Left cardiac atrium (tissue), 4 donors: ENCODE results near the gene CHST8. TPM values are rescaled to one million over a fixed set of nuclear protein-coding genes. Genes with fewer than 3 reads are reported as not detected.
"Not testable (repeated sequence)": the region's sequence is repeated elsewhere in the genome, so short reads cannot be mapped to it uniquely, and the experiment has no call there.

ENCODE experiments used
- ATAC-seq, 2 donors: fragments of 200-7000 bp; cut with Tn5 transposase; one replicate each; pipeline ENCODE4 v1.9.1; 2020; ENCODE audit warnings: mild to moderate bottlenecking in 2 of 2, moderate library complexity in 2 of 2
- DNase-seq: peaks from one replicate; pipeline ENCODE4 v3.0.0-alpha.2; 2020
- intact Hi-C, 2 donors: fragments of 100-400 bp; cut with DNase I; formaldehyde crosslinking; loops; one replicate each; pipeline versions ENCODE4 v1.14.1 to v1.15.1; 2022 to 2023
- long read RNA-seq: library from polyadenylated mRNA; unstranded; transcript quantifications from one replicate; pipeline ENCODE4 v2.0.0, GENCODE V29; 2021
- total RNA-seq, 2 donors: library from RNA; stranded (reverse); fragmentation: NEBNext Ultra II Directional; extraction: Animal tissue kit (Norgen Biotek cat#: 25700); gene quantifications; one replicate each; pipeline ENCODE4 v1.2.1, GENCODE V29; 2021
- donor health status: DM: no; HTN: yes; CAD: no.
- donor health status: DM: no; HTN: yes; CAD: no; lungs with severe emphysema.
- donor health status: DM: yes; HTN: yes; CAD: no.
- donor health status: Dilated cardiomyopathy.

CHST8 gene, protein sequence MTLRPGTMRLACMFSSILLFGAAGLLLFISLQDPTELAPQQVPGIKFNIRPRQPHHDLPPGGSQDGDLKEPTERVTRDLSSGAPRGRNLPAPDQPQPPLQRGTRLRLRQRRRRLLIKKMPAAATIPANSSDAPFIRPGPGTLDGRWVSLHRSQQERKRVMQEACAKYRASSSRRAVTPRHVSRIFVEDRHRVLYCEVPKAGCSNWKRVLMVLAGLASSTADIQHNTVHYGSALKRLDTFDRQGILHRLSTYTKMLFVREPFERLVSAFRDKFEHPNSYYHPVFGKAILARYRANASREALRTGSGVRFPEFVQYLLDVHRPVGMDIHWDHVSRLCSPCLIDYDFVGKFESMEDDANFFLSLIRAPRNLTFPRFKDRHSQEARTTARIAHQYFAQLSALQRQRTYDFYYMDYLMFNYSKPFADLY
- total RNA-seq: under 1 TPM; 0.29 to 0.42 TPM
- long read RNA-seq: 0 reads

DNA sequence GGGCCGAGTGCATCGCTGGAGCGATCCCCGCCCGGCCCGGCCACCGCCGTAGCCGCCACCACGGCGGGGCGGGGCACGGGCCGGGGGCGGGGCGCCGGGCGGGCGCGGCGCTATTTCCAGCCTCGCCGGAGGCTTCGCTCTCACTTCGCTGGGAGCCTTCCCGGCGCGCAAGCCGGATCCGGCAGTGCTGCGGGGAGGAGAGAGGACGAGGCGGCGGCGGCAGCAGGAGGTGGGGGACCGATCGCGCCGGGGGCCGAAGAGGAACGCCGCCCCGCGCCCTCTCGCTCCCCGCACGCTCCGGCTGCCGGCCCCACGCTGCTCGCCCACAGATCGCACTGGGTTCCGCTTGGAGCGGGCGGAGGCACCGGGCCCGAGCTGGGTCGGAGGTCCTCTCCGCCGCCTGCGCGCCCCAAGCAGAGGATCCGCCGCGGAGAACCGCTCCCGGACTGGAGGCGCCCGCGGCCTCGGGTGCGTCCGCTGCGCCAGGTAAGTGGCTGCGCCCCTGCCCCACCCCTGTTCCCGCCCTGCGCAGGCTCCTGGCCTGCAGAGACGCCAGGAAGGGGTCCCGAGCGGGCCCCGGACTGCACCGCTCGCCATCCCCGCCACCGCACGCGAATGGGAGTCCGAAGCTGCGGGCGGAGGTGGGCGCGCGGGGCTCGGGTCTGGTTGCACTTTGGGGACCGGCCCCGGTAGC lies at the start of gene CHST8:
CHST8 (plus strand) TSS at position 143 of the 694 bp plus-strand sequence. CDS start 67,309 bp downstream, outside the sequence.
- peak; percentile 47 for DNase-seq
- intact Hi-C loops: no loop called here
- ATAC-seq: peak; percentile 82 to 87

GRCh38 chr19:33572929-33573328 lies 48.8 kb upstream of the CHST8 start:
- intact Hi-C loops: no loop called here
- ATAC-seq: no peak

GRCh38 chr19:33574824-33575223 lies 46.9 kb upstream of the CHST8 start:
- intact Hi-C loops: no loop called here
- DNase-seq (no peak), ATAC-seq (no peak)

More at GRCh38 chr19:33572929-33573328, 48.8 kb upstream of the CHST8 start:
- DNase-seq: no peak

- DNase-seq: no peak
- ATAC-seq: no peak
- intact Hi-C loops: no loop called here
These were observed 43.1 kb upstream of the CHST8 start for GRCh38 chr19:33578697-33579096.

GRCh38 chr19:33580026-33580644 lies 41.6 kb upstream of the CHST8 start:
- ATAC-seq (no peak), DNase-seq (no peak)
- intact Hi-C loops: no loop called here

GRCh38 chr19:33580645-33581037 lies 41.1 kb upstream of the CHST8 start:
- intact Hi-C loops: no loop called here
- no peak for ATAC-seq

DNA sequence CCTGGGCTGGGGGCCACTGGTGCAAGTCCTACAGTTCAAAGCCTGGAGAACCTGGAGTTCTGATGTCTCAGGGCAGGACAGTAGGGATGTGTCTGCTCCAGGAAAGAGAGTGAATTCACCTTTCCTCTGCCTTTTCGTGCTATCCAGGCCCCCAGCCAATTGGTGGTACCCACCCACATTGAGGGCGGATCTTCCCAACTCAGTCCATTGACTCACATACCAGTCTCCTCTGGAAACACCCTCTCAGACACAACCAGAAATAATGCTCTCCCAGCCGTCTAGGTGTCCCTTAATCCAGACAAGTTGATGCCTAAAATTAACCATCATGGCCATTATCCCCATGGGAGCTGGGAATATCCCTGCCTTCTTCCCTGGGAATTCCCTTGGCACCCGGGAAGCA lies 38.8 kb upstream of the CHST8 start:
- DNase-seq (no peak), ATAC-seq (no peak)
- intact Hi-C loops: no loop called here

More at GRCh38 chr19:33580645-33581037, 41.1 kb upstream of the CHST8 start:
- DNase-seq: no peak

GRCh38 chr19:33587150-33587549 lies 34.6 kb upstream of the CHST8 start:
- ATAC-seq: no peak
- intact Hi-C loops: no loop called here
- no peak for DNase-seq

DNA sequence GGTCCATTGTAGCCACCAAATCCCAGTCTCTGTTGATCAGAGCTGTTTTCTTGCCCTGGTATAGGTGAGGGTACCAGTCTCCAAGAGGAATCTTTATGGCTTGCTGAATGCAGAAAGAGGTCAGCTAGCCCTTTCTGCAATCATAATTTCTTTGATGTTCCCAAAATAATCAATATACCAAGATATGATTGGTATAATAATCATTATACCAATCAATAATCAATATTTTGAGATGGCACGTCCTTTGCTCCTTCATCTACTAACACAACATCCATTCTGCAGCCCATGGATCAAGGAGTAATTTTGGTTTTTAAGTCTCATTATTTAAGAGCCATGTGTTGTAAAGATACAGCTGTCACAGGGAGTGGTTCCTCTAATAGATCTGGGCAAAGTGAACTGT lies 31.5 kb upstream of the CHST8 start:
- DNase-seq: no peak
- intact Hi-C loops: no loop called here
- no peak for ATAC-seq

- DNase-seq (no peak), ATAC-seq (no peak)
- intact Hi-C loops: no loop called here
These were observed 26.0 kb upstream of the CHST8 start for GRCh38 chr19:33595783-33596182.

- ATAC-seq (no peak), DNase-seq (no peak)
- intact Hi-C loops: no loop called here
These were observed 20.2 kb upstream of the CHST8 start for GRCh38 chr19:33601583-33601982.

DNA sequence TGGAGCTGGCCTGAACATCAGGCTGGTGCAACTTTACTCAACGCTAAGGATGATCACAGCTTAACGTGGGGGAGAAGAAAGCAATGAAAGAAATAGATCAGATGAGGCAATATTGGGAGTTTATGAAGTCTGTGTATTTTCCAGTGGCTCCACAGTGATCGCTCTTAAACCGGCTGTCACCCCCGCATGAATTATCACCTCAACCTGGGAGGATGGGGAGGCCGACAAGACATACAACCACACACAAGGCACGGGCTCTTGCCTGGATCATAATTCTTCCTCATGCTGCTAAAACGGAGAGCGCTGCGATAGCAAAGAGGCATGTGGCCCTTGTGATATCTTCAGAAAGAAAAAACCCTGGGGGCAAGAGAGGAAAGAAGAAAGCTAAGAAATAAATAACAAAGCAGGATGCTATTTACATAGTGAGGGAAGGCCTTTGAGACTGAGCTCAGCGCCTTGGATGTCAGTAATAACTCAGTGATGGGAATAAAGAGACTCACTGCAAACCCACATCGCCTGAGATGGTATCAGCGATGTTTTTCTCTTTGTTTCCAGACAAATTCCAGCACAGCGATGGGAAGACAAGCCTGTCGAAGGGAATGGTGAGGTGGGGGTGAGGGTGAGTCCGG lies 19.1 kb upstream of the CHST8 start:
- DNase-seq (no peak), ATAC-seq (no peak)
- intact Hi-C loops: no loop called here

DNA sequence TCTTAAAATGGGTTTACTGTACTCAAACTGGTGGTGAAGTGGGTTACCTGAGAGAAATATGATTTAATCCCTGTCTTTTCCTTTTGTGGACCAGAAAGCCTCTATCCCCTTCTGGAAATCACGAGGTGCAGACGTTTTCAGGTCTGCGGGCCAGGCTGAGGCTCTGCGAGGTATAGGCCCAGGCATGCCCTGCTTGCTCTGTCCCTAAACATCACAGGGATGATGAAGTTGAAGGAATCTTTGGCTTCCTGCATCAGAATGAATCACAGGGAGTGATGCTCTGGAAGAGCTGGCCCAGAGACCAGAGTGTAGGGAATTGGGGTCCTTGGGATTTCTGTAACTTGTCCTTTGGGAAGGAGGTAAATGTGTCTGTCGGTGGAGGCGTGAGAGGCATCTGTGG lies 18.4 kb upstream of the CHST8 start:
- ATAC-seq (no peak), DNase-seq (no peak)
- intact Hi-C loops: no loop called here

GRCh38 chr19:33604651-33605050 lies 17.1 kb upstream of the CHST8 start:
- intact Hi-C loops: no loop called here
- DNase-seq: no peak
- ATAC-seq: no peak

GRCh38 chr19:33605803-33606295 lies 15.9 kb upstream of the CHST8 start:
- DNase-seq, intact Hi-C loops, ATAC-seq: not testable (repeated sequence)

GRCh38 chr19:33606556-33606955 lies 15.2 kb upstream of the CHST8 start:
- intact Hi-C loops: no loop called here
- ATAC-seq: no peak
- no peak for DNase-seq

DNA sequence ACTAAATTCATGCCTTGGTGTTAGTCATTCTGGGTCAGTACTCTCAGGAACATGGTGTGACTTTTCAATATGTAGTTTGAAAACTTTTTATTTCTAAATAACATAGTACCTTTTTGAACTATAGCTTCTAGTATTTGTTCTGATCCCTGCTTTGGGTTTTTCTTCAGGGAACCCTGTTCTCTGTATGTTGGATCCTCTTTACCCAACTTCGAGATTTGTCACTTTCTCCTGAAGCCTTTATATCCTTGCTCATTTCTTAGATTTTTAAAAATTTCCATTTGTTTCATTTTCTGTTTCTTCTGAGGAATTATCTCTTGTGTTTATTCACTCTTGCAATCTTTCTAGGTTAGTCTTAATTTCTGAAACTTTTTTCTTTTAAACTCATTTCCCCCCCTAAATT lies 12.4 kb upstream of the CHST8 start:
- intact Hi-C loops: no loop called here
- DNase-seq: no peak

DNA sequence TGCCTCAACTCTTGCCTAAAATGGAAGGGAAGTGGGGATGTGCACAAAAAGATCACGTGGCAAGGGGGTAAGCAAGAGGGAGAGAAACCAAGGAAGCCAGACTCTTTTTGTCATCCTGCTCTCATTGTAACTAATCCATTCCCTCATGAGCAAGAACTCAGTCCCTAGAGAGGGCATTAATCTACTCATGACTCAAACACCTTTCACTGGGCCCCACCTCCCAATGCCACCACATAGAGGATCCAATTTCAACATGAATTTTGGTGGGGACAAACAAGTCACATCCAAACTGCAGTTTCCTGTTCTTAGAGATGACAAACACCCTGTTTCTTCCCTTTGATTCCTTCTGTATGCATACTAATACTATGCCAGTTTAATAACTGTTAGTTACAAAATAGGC lies 11.2 kb upstream of the CHST8 start:
- ATAC-seq (no peak), DNase-seq (no peak)
- intact Hi-C loops: no loop called here

More for the DNA sequence above, 12.4 kb upstream of the CHST8 start:
- no peak for ATAC-seq

DNA sequence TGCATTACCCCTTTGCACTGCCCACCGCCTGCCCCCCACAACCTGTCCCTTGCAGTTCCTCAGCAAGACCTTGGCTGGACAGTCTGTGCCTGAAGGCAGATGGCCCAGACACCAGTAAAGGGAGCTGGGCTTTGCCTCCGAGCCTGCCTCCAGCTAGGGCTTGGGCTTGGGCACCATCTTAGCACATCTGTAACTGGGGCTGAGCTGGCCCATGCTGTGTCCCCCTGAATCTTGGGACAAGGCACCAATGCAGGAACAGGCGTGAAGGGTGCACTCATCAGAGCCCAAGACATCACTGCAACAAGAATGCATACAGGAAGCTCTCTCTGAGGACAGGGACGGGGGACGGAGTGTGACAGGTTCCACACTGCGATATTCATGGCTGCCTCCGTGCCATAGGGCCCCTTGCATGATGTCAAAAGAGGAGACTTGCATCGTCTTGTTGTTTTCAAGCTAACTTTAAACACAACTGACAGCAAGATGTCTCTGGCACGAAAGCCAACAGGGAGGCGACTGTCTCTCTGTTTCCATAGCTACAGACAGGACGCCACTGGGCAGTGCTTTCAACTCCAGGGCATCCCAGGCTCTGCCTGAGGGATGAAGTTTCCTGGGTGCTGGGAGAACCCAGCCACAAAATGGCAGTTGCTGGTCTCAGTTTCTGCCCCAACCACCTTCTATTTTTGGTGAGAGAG lies 8.7 kb upstream of the CHST8 start:
- ATAC-seq: no peak

More for the DNA sequence above, 8.7 kb upstream of the CHST8 start:
- no peak for DNase-seq
- intact Hi-C loops: no loop called here
